H1 (cell line): ENCODE data around the gene CCNI. TPM values are rescaled to one million over a fixed set of nuclear protein-coding genes. Genes with fewer than 3 reads are reported as not detected.
A peak's percentile ranks its signal among the peaks of the same experiment; 100 is the strongest.

Source experiments
- CTCF ChIA-PET: fragments of 300-600 bp; sonication (Branson Sonifier 250); formaldehyde crosslinking; loops from one replicate; lab custom pipeline; 2021; ENCODE audit not compliant: partially characterized antibody; lab: Charles Lee
- POLR2A ChIA-PET: fragments of 300-600 bp; sonication (Branson Sonifier 250); formaldehyde crosslinking; loops from one replicate; lab custom pipeline; 2021; ENCODE audit warnings: inconsistent platforms; ENCODE audit not compliant: partially characterized antibody; lab: Charles Lee
- DNase-seq, 2 experiments: peaks; one replicate each; pipeline versions ENCODE4 v3.0.0 to v3.0.0-alpha.2; 2010 to 2022; ENCODE audit warnings: low spot score in 2 of 2, low read depth in 1 of 2, mixed read lengths in 1 of 2
- FAIRE-seq: peaks from 2 replicates; lab custom pipeline; 2011; peaks lifted over from hg19 to GRCh38; lab: Jason Lieb, UNC
- H2AFZ ChIP-seq: 2 replicates; pipeline ENCODE4 v1.8.1; 2012; ENCODE audit warnings: low read length, inconsistent platforms
- H2AK5ac ChIP-seq: 2 replicates; pipeline ENCODE4 v1.6.1; 2013; ENCODE audit warnings: low read depth, low read length
- H2BK120ac ChIP-seq: replicated peaks from 2 replicates; pipeline ENCODE3; 2013; ENCODE audit warnings: low read depth, low read length, inconsistent platforms
- H2BK12ac ChIP-seq: 2 replicates; pipeline ENCODE4 v1.6.1; 2013; ENCODE audit warnings: low read depth, low read length
- H2BK15ac ChIP-seq: 2 replicates; pipeline ENCODE4 v1.6.1; 2013; ENCODE audit warnings: low read length
- H2BK20ac ChIP-seq: 2 replicates; pipeline ENCODE4 v1.6.1; 2013; ENCODE audit warnings: low read length
- H2BK5ac ChIP-seq: 2 replicates; pipeline ENCODE4 v1.6.1; 2013; ENCODE audit warnings: low read depth, low read length
- H3K14ac ChIP-seq: 2 replicates; pipeline ENCODE4 v1.6.1; 2013; ENCODE audit warnings: inconsistent platforms; ENCODE audit not compliant: insufficient read length
- H3K18ac ChIP-seq: 2 replicates; pipeline ENCODE4 v1.6.1; 2013; ENCODE audit warnings: low read length; ENCODE audit errors: extremely low read depth
- H3K23ac ChIP-seq: 2 replicates; pipeline ENCODE4 v1.6.1; 2013; ENCODE audit warnings: inconsistent platforms; ENCODE audit not compliant: insufficient read length
- H3K23me2 ChIP-seq: 2 replicates; pipeline ENCODE4 v1.6.1; 2013; ENCODE audit warnings: low read depth, low read length
- H3K27ac ChIP-seq: 2 replicates; pipeline ENCODE4 v1.6.1; 2011; ENCODE audit warnings: low read depth, low read length, inconsistent platforms
- H3K27me3 ChIP-seq, 4 experiments: replicated peaks in 1 of 4; 1 replicate in 1 of 4; 2 replicates in 3 of 4; pipeline versions ENCODE4 v1.6.1 to v1.8.1; 2011 to 2013; ENCODE audit warnings: low read length in 3 of 4, mild to moderate bottlenecking in 3 of 4, inconsistent platforms in 2 of 4, mixed read lengths in 2 of 4, moderate library complexity in 1 of 4; ENCODE audit not compliant: control insufficient read depth in 3 of 4, insufficient read depth in 3 of 4; ENCODE audit errors: extremely low read depth in 1 of 4
- H3K36me3 ChIP-seq, 4 experiments: 2 replicates each; pipeline versions ENCODE4 v1.6.1 to v1.8.1; 2011 to 2013; ENCODE audit warnings: mild to moderate bottlenecking in 4 of 4, low read length in 3 of 4, moderate library complexity in 2 of 4, control low read depth in 1 of 4, inconsistent platforms in 1 of 4; ENCODE audit not compliant: insufficient read depth in 4 of 4, control insufficient read depth in 2 of 4
- H3K4ac ChIP-seq: replicated peaks from 2 replicates; pipeline ENCODE3; 2013; ENCODE audit warnings: low read length, low read depth, mixed read lengths, inconsistent platforms; ENCODE audit not compliant: insufficient read length
- H3K4me1 ChIP-seq, 4 experiments: replicated peaks in 1 of 4; 1 replicate in 1 of 4; 2 replicates in 3 of 4; pipeline versions ENCODE4 v1.6.1 to v1.8.1; 2011 to 2013; ENCODE audit warnings: low read length in 3 of 4, inconsistent platforms in 2 of 4, mixed read lengths in 1 of 4; ENCODE audit not compliant: insufficient read depth in 4 of 4, control insufficient read depth in 3 of 4
- H3K4me2 ChIP-seq, 2 experiments: 2 replicates each; pipeline versions ENCODE4 v1.6.1 to v1.8.1; 2011 to 2013; ENCODE audit warnings: low read depth in 2 of 2, low read length in 2 of 2, control low read depth in 1 of 2, inconsistent platforms in 1 of 2, mild to moderate bottlenecking in 1 of 2; ENCODE audit not compliant: insufficient read depth in 1 of 2
- H3K4me3 ChIP-seq, 4 experiments: fragments of 200-600, 300-600 bp in 1 of 4; sonication (generic), shearing (Covaris generic), sonication (Bioruptor Twin) in 1 of 4; 2 replicates each; pipeline versions ENCODE4 v1.5.1 to v1.8.1; 2011 to 2016; ENCODE audit warnings: low read length in 4 of 4, low read depth in 3 of 4, control low read depth in 2 of 4, inconsistent platforms in 2 of 4, mild to moderate bottlenecking in 2 of 4, mixed read lengths in 1 of 4, moderate library complexity in 1 of 4; ENCODE audit not compliant: insufficient read depth in 2 of 4; ENCODE audit errors: extremely low read depth in 1 of 4
- H3K56ac ChIP-seq: replicated peaks from 2 replicates; pipeline ENCODE3; 2013; ENCODE audit warnings: low read depth, mild to moderate bottlenecking, mixed read lengths, low read length, inconsistent platforms; ENCODE audit not compliant: insufficient read length
- H3K79me1 ChIP-seq: 2 replicates; pipeline ENCODE4 v1.6.1; 2013; ENCODE audit warnings: low read depth, low read length, control low read depth
- H3K79me2 ChIP-seq, 2 experiments: 2 replicates each; pipeline versions ENCODE4 v1.6.1 to v1.8.1; 2012 to 2013; ENCODE audit warnings: low read length in 2 of 2, mild to moderate bottlenecking in 2 of 2, inconsistent platforms in 1 of 2; ENCODE audit not compliant: insufficient read depth in 2 of 2, control insufficient read depth in 1 of 2
- H3K9ac ChIP-seq, 4 experiments: replicated peaks in 1 of 4; 1 replicate in 1 of 4; 2 replicates in 3 of 4; pipeline versions ENCODE4 v1.6.1 to v1.8.1; 2011 to 2013; ENCODE audit warnings: low read depth in 3 of 4, low read length in 3 of 4, control low read depth in 2 of 4, mild to moderate bottlenecking in 2 of 4, moderate library complexity in 2 of 4, inconsistent platforms in 1 of 4; ENCODE audit errors: extremely low read depth in 1 of 4
- H3K9me3 ChIP-seq, 2 experiments: 2 replicates each; pipeline versions ENCODE4 v1.6.1 to v1.8.1; 2012 to 2013; ENCODE audit warnings: mild to moderate bottlenecking in 2 of 2, moderate library complexity in 2 of 2, control low read depth in 1 of 2, inconsistent platforms in 1 of 2, low read depth in 1 of 2, low read length in 1 of 2, mixed read lengths in 1 of 2; ENCODE audit not compliant: insufficient read depth in 2 of 2
- H4K20me1 ChIP-seq, 2 experiments: replicated peaks in 1 of 2; 2 replicates each; pipeline versions ENCODE3 to v1.8.1; 2011 to 2013; ENCODE audit warnings: inconsistent platforms in 2 of 2, low read length in 2 of 2, mild to moderate bottlenecking in 1 of 2; ENCODE audit not compliant: insufficient read depth in 2 of 2, control insufficient read depth in 1 of 2
- H4K5ac ChIP-seq: 2 replicates; pipeline ENCODE4 v1.6.1; 2013; ENCODE audit warnings: low read length, low read depth, mixed read lengths, inconsistent platforms; ENCODE audit not compliant: insufficient read length
- H4K8ac ChIP-seq: 2 replicates; pipeline ENCODE4 v1.8.0; 2013; ENCODE audit warnings: mild to moderate bottlenecking, moderate library complexity, low read length, inconsistent platforms; ENCODE audit not compliant: insufficient read depth; ENCODE audit errors: extremely low read depth
- H4K91ac ChIP-seq: replicated peaks from 2 replicates; pipeline ENCODE3; 2013; ENCODE audit warnings: low read length, mixed read lengths, inconsistent platforms; ENCODE audit not compliant: insufficient read length
- HDAC2 ChIP-seq, 2 experiments: fragments of 300-600 bp in 1 of 2; sonication (generic) in 1 of 2; IDR thresholded peaks; 2 replicates each; pipeline ENCODE4 v1.6.1; 2011 to 2012; ENCODE audit warnings: low read depth in 2 of 2, low read length in 2 of 2, mild to moderate bottlenecking in 2 of 2, moderate library complexity in 2 of 2, borderline replicate concordance in 1 of 2, inconsistent platforms in 1 of 2
- SIN3A ChIP-seq, 2 experiments: IDR thresholded peaks in 1 of 2; conservative IDR thresholded peaks in 1 of 2; 2 replicates each; pipeline ENCODE4 v1.6.1; 2011 to 2012; ENCODE audit warnings: low read length in 2 of 2, improper control_type of control experiment in 1 of 2, low read depth in 1 of 2, mild to moderate bottlenecking in 1 of 2
- SIRT6 ChIP-seq: IDR thresholded peaks from one replicate; pipeline ENCODE4 v1.7.1; 2012; ENCODE audit warnings: low read length, inconsistent platforms
- WGBS, 2 experiments: shearing (Covaris generic) in 1 of 2; methylation state at CpG; one replicate each; pipeline versions ENCODE4 v1.1.6 to v1.1.7; 2013 to 2015; ENCODE audit warnings: low lambda C conversion rate in 2 of 2, mixed read lengths in 2 of 2, inconsistent platforms in 1 of 2, low coverage in 1 of 2, missing lambda C conversion rate in 1 of 2; ENCODE audit not compliant: insufficient replicate concordance in 2 of 2, insufficient coverage in 1 of 2, insufficient read length in 1 of 2; ENCODE audit errors: extremely low coverage in 1 of 2, missing lambda C conversion rate in 1 of 2; 5-methylcytosine and 5-hydroxymethylcytosine counted together
- polyA plus RNA-seq, 7 experiments: library from polyadenylated mRNA; depleted of rRNA in 3 of 7; stranded (reverse) in 5 of 7; unstranded in 2 of 7; fragments of >200 nt in 5 of 7; fragments of 200-250 nt in 2 of 7; gene quantifications; 1 replicate in 5 of 7; 2 replicates in 1 of 7; 4 replicates in 1 of 7; pipeline versions ENCODE4 v1.2.1 to v1.2.3, GENCODE V29; 2011 to 2013; ENCODE audit warnings: missing spikeins in 2 of 7, mixed read lengths in 2 of 7
- total RNA-seq: library from RNA; stranded (reverse); fragmentation: NEBNext Ultra II Directional; extraction: Animal tissue kit (Norgen Biotek cat#: 25700); gene quantifications from 2 replicates; pipeline ENCODE4 v1.2.1, GENCODE V29; 2021

Gene CCNI
- total and polyA plus RNA-seq, 2 of the 8 experiments (the other 6 are each of a cell fraction or from before 2014, with no cell fraction given), result 97.8 to 234 TPM

DNA sequence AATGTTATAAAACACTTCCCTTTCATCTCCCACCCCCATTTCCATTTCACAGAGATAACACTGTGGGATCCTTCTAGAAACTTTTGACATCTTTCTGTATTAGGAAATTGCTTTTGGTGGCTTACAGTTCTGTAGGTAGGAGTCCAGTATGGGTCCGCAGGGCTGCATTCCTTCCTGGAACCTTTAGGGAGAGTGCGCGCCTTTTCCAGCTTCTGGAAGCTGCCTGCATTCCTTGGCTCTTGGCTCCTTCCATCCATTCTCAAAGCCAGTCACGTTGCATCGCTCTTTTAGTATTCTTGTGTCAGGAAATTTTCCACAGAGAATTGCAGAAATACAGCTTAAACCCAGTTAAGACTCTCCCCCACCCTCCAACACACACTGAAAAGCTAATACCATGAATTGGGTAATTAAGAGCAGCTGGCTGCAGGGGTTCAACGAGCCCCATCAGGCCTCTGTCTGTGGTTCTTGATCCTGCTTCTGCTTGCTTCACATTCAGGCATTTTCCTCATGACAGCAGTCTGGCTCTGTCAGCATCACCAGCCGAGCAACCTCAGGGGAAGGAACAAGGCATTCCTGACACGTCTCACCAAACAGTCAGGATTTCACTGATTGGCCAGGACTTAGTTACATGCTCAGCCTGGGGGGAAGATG is 77.4 kb downstream of the CCNI start:
- H3K9me3 ChIP-seq, result no peaks in the 10 kb centered on the region
- H3K14ac ChIP-seq, result no peak overlapping the region
- no peak overlapping the region for H2AFZ ChIP-seq
- no peak overlapping the region for H3K18ac ChIP-seq
- no peak overlapping the region for H4K91ac ChIP-seq
- peaks cover 5 to 24% (median 18%) of the 10 kb centered on the region in 4 experiments; a peak in 4 of 7 replicates for H3K4me1 ChIP-seq
- H3K9ac ChIP-seq, result no peak overlapping the region
- H3K27ac ChIP-seq, result no peak overlapping the region
- no peak overlapping the region for H3K23ac ChIP-seq
- peak overlapping the region; percentile 18 for H4K5ac ChIP-seq
- peaks cover 0 to 1% (median 0%) of the 10 kb centered on the region in 4 experiments; a peak in 1 of 7 replicates for H3K27me3 ChIP-seq
- FAIRE-seq, result no peak
- no peak overlapping the region for H2BK12ac ChIP-seq
- H3K4me3 ChIP-seq, result no peak overlapping the region
- DNase-seq, result no peak
- no peaks in the 10 kb centered on the region; the same call in 1 of the 2 replicates for H3K79me1 ChIP-seq
- H4K20me1 ChIP-seq, result no peaks in the 10 kb centered on the region
- H2BK5ac ChIP-seq, result no peak overlapping the region
- 0 out of 4 replicates have a peak, but pooled peaks have one; percentile 42 to 54 for TF ChIP-seq SIN3A (conservative IDR thresholded peaks at IDR 0.05 in 1 of 2, IDR thresholded peaks at IDR 0.05 in 1 of 2; ENCODE audit: low read depth in 1 of 2, low read length in 2 of 2)
- TF ChIP-seq HDAC2 (IDR thresholded peaks at IDR 0.05; ENCODE audit: borderline replicate concordance in 1 of 2, low read depth in 2 of 2, low read length in 2 of 2), result no peak
- no peak for TF ChIP-seq SIRT6
- H3K23me2 ChIP-seq, result no peaks in the 10 kb centered on the region
- POLR2A ChIA-PET, result interaction anchor here (0.7 to 1.9 kb wide), 2 partner anchors 11 to 26 kb away, joined by 4 to 5 read pairs; no protein-coding TSS in a partner anchor
- H3K4ac ChIP-seq, result no peak overlapping the region
- H2BK20ac ChIP-seq, result no peak overlapping the region
- CTCF ChIA-PET, result no interaction called here
- peaks cover 0 to 13% (median 2%) of the 10 kb centered on the region in 4 experiments; a peak in 3 of 8 replicates for H3K36me3 ChIP-seq
- H3K79me2 ChIP-seq, result 0 out of 4 replicates have a peak, but pooled peaks cover 0 to 4% of the 10 kb centered on the region in 2 experiments
- H3K56ac ChIP-seq, result no peak overlapping the region
- no peak overlapping the region for H4K8ac ChIP-seq
- H2AK5ac ChIP-seq, result no peak overlapping the region
- no peak overlapping the region for H2BK120ac ChIP-seq
- no peak overlapping the region for H3K4me2 ChIP-seq
- H2BK15ac ChIP-seq, result no peak overlapping the region
- 83% methylated on average over 8 of the region's 8 CpGs; no CpG with 5 or more reads in 1 of the 2 experiments for WGBS, 2 experiments
